Pancreas (tissue), 10 donors: ENCODE measurements around the gene ATP2A1. TPM values are rescaled to one million over a fixed set of nuclear protein-coding genes. Genes with fewer than 3 reads are reported as not detected.

Experiments used
- ATAC-seq, 4 donors: fragments of 200-7000 bp; cut with Tn5 transposase; one replicate each; pipeline versions ENCODE4 v1.8.0 to v1.9.1; 2020; ENCODE audit warnings: mild to moderate bottlenecking in 4 of 4, moderate library complexity in 4 of 4
- DNase-seq, 6 donors: peaks; one replicate each; pipeline ENCODE4 v3.0.0-alpha.2; 2020
- FAIRE-seq: peaks from 2 replicates; lab custom pipeline; 2012; peaks lifted over from hg19 to GRCh38; lab: Jason Lieb, UNC
- H3K27ac ChIP-seq, 4 donors: fragments of 200-600 bp; sonication (generic); 1 replicate in 3 of 4; 2 replicates in 1 of 4; pipeline versions ENCODE4 v1.5.0 to v1.8.0; 2020
- H3K27me3 ChIP-seq, 4 donors: fragments of 200-600 bp; one replicate each; pipeline ENCODE4 v1.8.0; 2021
- H3K36me3 ChIP-seq, 3 donors: fragments of 200-600 bp; sonication (generic) in 1 of 3; one replicate each; pipeline versions ENCODE4 v1.5.0 to v1.8.0; 2020 to 2021
- H3K4me1 ChIP-seq, 3 donors: fragments of 200-600 bp; one replicate each; pipeline ENCODE4 v1.8.0; 2021
- H3K4me3 ChIP-seq, 4 donors: fragments of 200-600 bp; sonication (generic) in 2 of 4; one replicate each; pipeline versions ENCODE4 v1.5.0 to v1.8.0; 2020 to 2021
- H3K9me3 ChIP-seq, 4 donors: fragments of 200-600 bp; one replicate each; pipeline ENCODE4 v1.8.0; 2021
- CTCF ChIP-seq, 4 donors: fragments of 200-600 bp; sonication (generic) in 3 of 4; IDR thresholded peaks; one replicate each; pipeline versions ENCODE4 v1.5.0 to v1.8.0; 2021; ENCODE audit warnings: antibody characterized with exemption in 4 of 4
- WGBS, 2 donors: extraction: QIAGEN DNeasy Blood & Tissue Kit; methylation state at CpG; one replicate each; pipeline ENCODE4 v1.1.7; 2013; 5-methylcytosine and 5-hydroxymethylcytosine counted together
- intact Hi-C, 3 donors: fragments of 100-400 bp; cut with DNase I; formaldehyde crosslinking; loops; one replicate each; pipeline versions ENCODE4 v1.11.1 to v1.14.2; 2022
- polyA plus RNA-seq, 2 donors: library from polyadenylated mRNA; stranded (reverse); fragments of 200-250 nt; gene quantifications; one replicate each; pipeline ENCODE4 v1.2.3, GENCODE V29; 2013
- total RNA-seq, 6 donors: library from RNA; stranded (reverse); fragmentation: NEBNext Ultra II Directional in 4 of 6; extraction: Animal tissue kit (Norgen Biotek cat#: 25700) in 4 of 6; gene quantifications; one replicate each; pipeline versions ENCODE4 v1.2.1 to v1.2.4, GENCODE V29; 2021 to 2023
- donor health status: healthy with polysubstance abuse.
- donor health status: DM: no; HTN: no; CAD: no; lungs with moderate emphysema.
- donor health status: DM: no; HTN: no; CAD: no.
- donor health status: control.
- donor health status: control.
- donor health status: Bipolar disorder and iron deficiency.
- donor health status: DM: yes; HTN: yes; CAD: no.
- donor health status: DM: no; HTN: no; CAD: no.
- donor health status: DM: no; HTN: no; CAD: no.
- donor health status: DM: yes; HTN: yes; CAD: no.

The ATP2A1 gene
- total and polyA plus RNA-seq, 8 donors, result 0.20 to 0.84 (median 0.35) TPM; not detected in 2

DNA sequence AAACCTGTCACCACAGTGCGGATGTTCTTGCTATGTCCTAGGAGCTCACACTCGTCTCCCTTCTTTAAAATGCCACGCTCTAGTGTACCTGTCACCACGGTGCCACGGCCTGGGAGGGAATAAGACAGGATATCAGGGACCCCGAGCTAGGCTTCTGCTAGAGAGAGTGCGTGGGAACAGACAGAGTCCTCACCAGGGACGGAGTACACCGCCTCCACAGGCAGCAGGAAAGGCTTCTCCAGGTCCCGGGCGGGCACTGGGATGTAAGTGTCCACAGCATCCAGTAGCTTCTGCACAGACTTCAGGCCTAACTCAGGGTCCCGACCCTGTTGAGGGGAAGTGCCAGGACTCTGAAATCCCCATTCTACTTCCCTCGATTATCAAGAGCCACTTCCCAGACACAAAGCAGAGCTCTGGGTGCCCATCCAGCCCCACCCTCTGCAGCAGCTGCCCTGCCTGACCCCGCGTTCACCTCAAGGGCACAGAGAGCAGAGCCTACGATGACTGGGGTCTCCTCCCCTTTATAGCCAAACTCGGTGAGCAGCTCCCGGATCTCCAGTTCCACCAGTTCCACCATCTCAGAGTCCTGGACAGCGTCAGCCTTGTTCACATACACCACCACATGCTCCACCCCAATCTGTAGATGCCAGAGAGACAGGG, 33.9 kb upstream of the ATP2A1 start:
- Histone ChIP-seq H3K4me1 (peaks cover 6 to 17% (median 15%) of the 10 kb centered on the region in 3 donors), H3K4me3 (no peak overlapping the region), H3K27ac (no peak overlapping the region), H3K36me3 (peaks cover 0 to 29% (median 11%) of the 10 kb centered on the region in 3 donors), H3K9me3 (no peaks in the 10 kb centered on the region), H3K27me3 (no peaks in the 10 kb centered on the region)
- no peak for ATAC-seq
- DNase-seq, result peak in 1 of 6 donors; percentile 53
- WGBS, 2 donors, result 82 to 85% methylated on average over 19 of the region's 19 CpGs
- intact Hi-C loops, result no loop called here
- no peak for TF ChIP-seq CTCF (IDR thresholded peaks at IDR 0.05)
- FAIRE-seq, result no peak

- no peak for TF ChIP-seq CTCF (IDR thresholded peaks at IDR 0.05)
- H3K27ac ChIP-seq, result peak overlapping the region in 1 of 4 donors; percentile 71
- peak in 1 of 6 donors; percentile 27 for DNase-seq
- no peak for FAIRE-seq
- WGBS, 2 donors, result 38 to 40% methylated on average over 10 of the region's 10 CpGs
- peaks cover 6 to 17% (median 15%) of the 10 kb centered on the region in 3 donors for H3K4me1 ChIP-seq
- no peak for ATAC-seq
- no peaks in the 10 kb centered on the region for H3K9me3 ChIP-seq
- peaks cover 0 to 29% (median 11%) of the 10 kb centered on the region in 3 donors for H3K36me3 ChIP-seq
- no peaks in the 10 kb centered on the region for H3K27me3 ChIP-seq
- H3K4me3 ChIP-seq, result peak overlapping the region; percentile 72 to 99 (median 91)
- intact Hi-C loops, result no loop called here
Measured at GRCh38 chr16:28845293-28845692, 33.0 kb upstream of the ATP2A1 start.

- Histone ChIP-seq H3K36me3 (peaks cover 0 to 29% (median 11%) of the 10 kb centered on the region in 3 donors), H3K27me3 (no peaks in the 10 kb centered on the region), H3K9me3 (no peaks in the 10 kb centered on the region), H3K4me1 (peaks cover 6 to 17% (median 15%) of the 10 kb centered on the region in 3 donors), H3K27ac (peak overlapping the region; percentile 31 to 85 (median 78)), H3K4me3 (peak overlapping the region; percentile 72 to 99 (median 91))
- intact Hi-C loops, result no loop called here
- FAIRE-seq (no peak), DNase-seq (no peak), ATAC-seq (no peak)
- no peak for TF ChIP-seq CTCF (IDR thresholded peaks at IDR 0.05)
- WGBS, 2 donors, result 1% methylated on average over 16 of the region's 16 CpGs
Measured at GRCh38 chr16:28845761-28846079, 32.6 kb upstream of the ATP2A1 start.

- DNase-seq (peak; percentile 94 to 99 (median 97)), FAIRE-seq (peak; percentile 96), ATAC-seq (peak; percentile 95 to 98 (median 97))
- Histone ChIP-seq H3K9me3 (no peaks in the 10 kb centered on the region), H3K4me1 (peaks cover 6 to 17% (median 15%) of the 10 kb centered on the region in 3 donors), H3K27ac (peak within 1 kb of the TSS; percentile 31 to 85 (median 78)), H3K27me3 (no peaks in the 10 kb centered on the region), H3K4me3 (peak within 1 kb of the TSS; percentile 72 to 99 (median 91)), H3K36me3 (peaks cover 0 to 29% (median 11%) of the 10 kb centered on the region in 3 donors)
- intact Hi-C loops, result no loop called here
- WGBS, 2 donors, result 0 to 1% methylated on average over 71 to 73 of the region's 73 CpGs
- peak; percentile 46 to 63 (median 49) for TF ChIP-seq CTCF (IDR thresholded peaks at IDR 0.05)
Measured at GRCh38 chr16:28846080-28846932, 32.0 kb upstream of the ATP2A1 start, which contains the start of gene TUFM. Gene TUFM, minus strand, starts transcription at chr16:28846348. Its CDS starts 79 bp downstream, at chr16:28846269.
